GM20000 (cell line): ENCODE data around the gene ZBTB5.
A peak's percentile ranks its signal among the peaks of the same experiment; 100 is the strongest.
"Not testable (repeated sequence)": the region's sequence is repeated elsewhere in the genome, so short reads cannot be mapped to it uniquely, and the experiment has no call there.

Source experiments
- DNase-seq: peaks from one replicate; pipeline ENCODE4 v3.0.0; 2012; ENCODE audit warnings: low spot score
- TF ChIP-seq, protein P1 (sequence below): IDR thresholded peaks from 2 replicates; pipeline ENCODE4 v1.5.1; 2012; ENCODE audit warnings: mild to moderate bottlenecking, control low read depth; ENCODE audit errors: extremely low read depth, missing control alignments

Gene ZBTB5, protein sequence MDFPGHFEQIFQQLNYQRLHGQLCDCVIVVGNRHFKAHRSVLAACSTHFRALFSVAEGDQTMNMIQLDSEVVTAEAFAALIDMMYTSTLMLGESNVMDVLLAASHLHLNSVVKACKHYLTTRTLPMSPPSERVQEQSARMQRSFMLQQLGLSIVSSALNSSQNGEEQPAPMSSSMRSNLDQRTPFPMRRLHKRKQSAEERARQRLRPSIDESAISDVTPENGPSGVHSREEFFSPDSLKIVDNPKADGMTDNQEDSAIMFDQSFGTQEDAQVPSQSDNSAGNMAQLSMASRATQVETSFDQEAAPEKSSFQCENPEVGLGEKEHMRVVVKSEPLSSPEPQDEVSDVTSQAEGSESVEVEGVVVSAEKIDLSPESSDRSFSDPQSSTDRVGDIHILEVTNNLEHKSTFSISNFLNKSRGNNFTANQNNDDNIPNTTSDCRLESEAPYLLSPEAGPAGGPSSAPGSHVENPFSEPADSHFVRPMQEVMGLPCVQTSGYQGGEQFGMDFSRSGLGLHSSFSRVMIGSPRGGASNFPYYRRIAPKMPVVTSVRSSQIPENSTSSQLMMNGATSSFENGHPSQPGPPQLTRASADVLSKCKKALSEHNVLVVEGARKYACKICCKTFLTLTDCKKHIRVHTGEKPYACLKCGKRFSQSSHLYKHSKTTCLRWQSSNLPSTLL

GRCh38 chr9:37465249-37466036 is at the start of gene ZBTB5:
TSS of gene ZBTB5 (minus strand) at chr9:37465450. CDS start at chr9:37442551, 22,899 bp downstream.
- peak; percentile 93 for DNase-seq
- TF ChIP-seq, protein P1, sequence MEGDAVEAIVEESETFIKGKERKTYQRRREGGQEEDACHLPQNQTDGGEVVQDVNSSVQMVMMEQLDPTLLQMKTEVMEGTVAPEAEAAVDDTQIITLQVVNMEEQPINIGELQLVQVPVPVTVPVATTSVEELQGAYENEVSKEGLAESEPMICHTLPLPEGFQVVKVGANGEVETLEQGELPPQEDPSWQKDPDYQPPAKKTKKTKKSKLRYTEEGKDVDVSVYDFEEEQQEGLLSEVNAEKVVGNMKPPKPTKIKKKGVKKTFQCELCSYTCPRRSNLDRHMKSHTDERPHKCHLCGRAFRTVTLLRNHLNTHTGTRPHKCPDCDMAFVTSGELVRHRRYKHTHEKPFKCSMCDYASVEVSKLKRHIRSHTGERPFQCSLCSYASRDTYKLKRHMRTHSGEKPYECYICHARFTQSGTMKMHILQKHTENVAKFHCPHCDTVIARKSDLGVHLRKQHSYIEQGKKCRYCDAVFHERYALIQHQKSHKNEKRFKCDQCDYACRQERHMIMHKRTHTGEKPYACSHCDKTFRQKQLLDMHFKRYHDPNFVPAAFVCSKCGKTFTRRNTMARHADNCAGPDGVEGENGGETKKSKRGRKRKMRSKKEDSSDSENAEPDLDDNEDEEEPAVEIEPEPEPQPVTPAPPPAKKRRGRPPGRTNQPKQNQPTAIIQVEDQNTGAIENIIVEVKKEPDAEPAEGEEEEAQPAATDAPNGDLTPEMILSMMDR, result no peak

DNA sequence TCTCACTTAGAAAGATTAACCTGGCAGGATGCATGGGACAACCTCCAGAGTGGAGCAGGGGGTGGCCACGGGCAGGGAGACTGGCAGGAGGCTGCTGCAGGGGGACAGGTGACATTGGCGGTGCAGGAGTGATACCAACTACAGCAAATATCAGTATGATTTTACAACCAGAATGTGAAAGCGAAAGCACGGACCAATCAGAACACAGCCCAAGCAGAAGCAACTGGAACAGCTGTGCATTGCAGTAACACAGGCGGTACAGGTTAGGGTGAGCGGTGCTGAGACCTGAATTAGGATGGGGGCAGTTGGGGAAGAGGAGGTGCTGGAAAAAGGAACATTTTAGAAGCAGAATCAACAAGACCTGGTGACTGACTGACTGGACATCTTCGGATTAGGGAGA is 49.7 kb upstream of the ZBTB5 start:
- TF ChIP-seq, protein P1, result no peak
- no peak for DNase-seq

GRCh38 chr9:37514415-37514814 is 49.2 kb upstream of the ZBTB5 start:
- DNase-seq, result not testable (repeated sequence)

- DNase-seq, result no peak
- TF ChIP-seq, protein P1, result no peak
Observed at GRCh38 chr9:37512437-37512836, 47.2 kb upstream of the ZBTB5 start.

GRCh38 chr9:37511016-37512010 is 46.1 kb upstream of the ZBTB5 start:
- TF ChIP-seq, protein P1, result peak; percentile 40
- peak; percentile 39 for DNase-seq

DNA sequence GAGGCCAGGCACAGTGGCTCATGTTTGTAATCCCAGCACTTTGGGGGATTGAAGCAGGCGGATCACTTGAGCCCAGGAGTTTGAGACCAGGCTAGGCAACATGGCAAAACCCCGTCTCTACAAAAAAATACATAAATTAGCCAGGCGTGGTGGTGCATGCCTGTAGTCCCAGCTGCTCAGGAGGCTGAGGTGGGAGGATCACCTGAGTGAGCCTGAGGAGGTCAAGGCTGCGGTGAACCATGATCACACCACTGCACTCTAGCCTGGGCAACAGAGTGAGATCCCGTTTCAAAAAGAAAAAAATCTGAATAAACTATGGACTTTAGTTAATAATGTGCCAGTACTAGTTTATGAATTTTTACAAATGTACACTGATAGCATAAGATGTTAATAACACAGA is 44.8 kb upstream of the ZBTB5 start:
- DNase-seq, result not testable (repeated sequence)

DNA sequence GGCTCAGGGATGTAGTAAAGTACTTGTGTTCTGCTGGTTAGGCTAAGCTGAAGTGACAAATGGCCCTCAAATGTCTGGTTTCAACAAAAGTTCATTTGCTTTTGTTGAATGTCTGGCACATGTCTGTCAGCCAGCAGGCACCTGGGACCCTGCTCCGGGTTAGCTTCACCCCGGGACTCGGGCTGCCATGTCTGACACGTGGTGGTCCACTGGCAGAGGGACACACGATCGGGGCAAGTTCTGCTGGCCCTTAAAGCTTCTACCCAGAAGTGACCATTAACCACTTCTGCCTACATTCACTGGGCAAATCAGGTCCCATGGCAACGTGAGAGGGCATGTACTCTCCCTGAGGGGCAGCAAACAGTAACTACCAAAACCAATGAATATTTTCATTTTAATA is 44.3 kb upstream of the ZBTB5 start:
- DNase-seq, result no peak
- TF ChIP-seq, protein P1, result no peak
